HEK293 (cell line): Measurements from ENCODE around the gene DLG2.

Experiments used
- CTCF ChIA-PET: fragments of 350-600 bp; formaldehyde crosslinking; extraction: SDS; loops from one replicate; lab custom pipeline; 2021; ENCODE audit warnings: antibody characterized with exemption; lab: Yijun Ruan, JAX
- POLR2A ChIA-PET: fragments of 300-600 bp; formaldehyde crosslinking; extraction: SDS; loops from one replicate; lab custom pipeline; 2020; ENCODE audit warnings: antibody characterized with exemption, inconsistent platforms; lab: Yijun Ruan, JAX
- H3K27ac ChIP-seq: fragments of 200-500 bp; sonication (Bioruptor generic); 2 replicates; pipeline ENCODE4 v1.5.1; 2014; ENCODE audit warnings: low read depth, low read length, control low read depth, inconsistent platforms; ENCODE audit errors: extremely low read depth
- H3K36me3 ChIP-seq, 2 experiments: fragments of 200-500 bp in 1 of 2; sonication (Bioruptor generic) in 1 of 2; 1 replicate in 1 of 2; 2 replicates in 1 of 2; pipeline ENCODE4 v1.5.1; 2014 to 2017; ENCODE audit warnings: inconsistent platforms in 2 of 2, low read length in 2 of 2; ENCODE audit not compliant: control insufficient read depth in 2 of 2, insufficient read depth in 1 of 2
- H3K4me1 ChIP-seq: fragments of 200-500 bp; sonication (Bioruptor generic); 2 replicates; pipeline ENCODE4 v1.5.1; 2014; ENCODE audit warnings: mild to moderate bottlenecking, low read length, inconsistent platforms; ENCODE audit not compliant: control insufficient read depth, insufficient read depth
- H3K4me3 ChIP-seq: 2 replicates; pipeline ENCODE4 v1.5.1; 2011; ENCODE audit warnings: low read depth, mild to moderate bottlenecking, control low read depth, low read length, moderate library complexity
- H3K9me3 ChIP-seq: fragments of 200-500 bp; sonication (Bioruptor generic); 2 replicates; pipeline ENCODE4 v1.5.1; 2014; ENCODE audit warnings: low read depth, low read length, inconsistent platforms; ENCODE audit not compliant: control insufficient read depth, insufficient read depth
- FEZF1 ChIP-seq: fragments of 450-650 bp; formaldehyde crosslinking; IDR thresholded peaks from 2 replicates; pipeline ENCODE4 v1.5.1; 2016; ENCODE audit warnings: missing biosample characterization, missing genetic modification characterization
- SCRT1 ChIP-seq: fragments of 450-650 bp; formaldehyde crosslinking; IDR thresholded peaks from 2 replicates; pipeline ENCODE4 v1.5.1; 2016; ENCODE audit warnings: missing biosample characterization, missing genetic modification characterization, borderline replicate concordance
- SETDB1 ChIP-seq: IDR thresholded peaks from one replicate; pipeline ENCODE4 v1.6.1; 2017; ENCODE audit warnings: mild to moderate bottlenecking, low read length, moderate library complexity, mixed read lengths; ENCODE audit not compliant: insufficient read length
- ZBTB17 ChIP-seq: fragments of 450-650 bp; formaldehyde crosslinking; IDR thresholded peaks from 2 replicates; pipeline ENCODE4 v1.5.1; 2016; ENCODE audit warnings: missing biosample characterization, missing genetic modification characterization
- ZFP3 ChIP-seq: fragments of 450-650 bp; formaldehyde crosslinking; IDR thresholded peaks from 2 replicates; pipeline ENCODE4 v1.5.1; 2016; ENCODE audit warnings: low read depth, missing biosample characterization, missing genetic modification characterization
- ZNF10 ChIP-seq: fragments of 450-650 bp; formaldehyde crosslinking; IDR thresholded peaks from 2 replicates; pipeline ENCODE4 v1.5.1; 2017; ENCODE audit warnings: missing biosample characterization, missing genetic modification characterization
- ZNF148 ChIP-seq: fragments of 450-650 bp; formaldehyde crosslinking; IDR thresholded peaks from 2 replicates; pipeline ENCODE4 v1.5.0; 2017; ENCODE audit warnings: missing biosample characterization, missing genetic modification characterization, borderline replicate concordance
- ZNF221 ChIP-seq: fragments of 450-650 bp; formaldehyde crosslinking; IDR thresholded peaks from 2 replicates; pipeline ENCODE4 v1.5.1; 2017; ENCODE audit warnings: missing biosample characterization, missing genetic modification characterization, borderline replicate concordance
- ZNF292 ChIP-seq: fragments of 450-650 bp; formaldehyde crosslinking; IDR thresholded peaks from 2 replicates; pipeline ENCODE4 v1.5.1; 2016; ENCODE audit warnings: low read depth, missing biosample characterization, missing genetic modification characterization, borderline replicate concordance
- ZNF449 ChIP-seq: fragments of 450-650 bp; formaldehyde crosslinking; IDR thresholded peaks from 2 replicates; pipeline ENCODE4 v1.5.1; 2017; ENCODE audit warnings: missing biosample characterization, mild to moderate bottlenecking, missing genetic modification characterization, moderate library complexity
- ZNF558 ChIP-seq: fragments of 450-650 bp; formaldehyde crosslinking; IDR thresholded peaks from 2 replicates; pipeline ENCODE4 v1.5.1; 2016; ENCODE audit warnings: missing biosample characterization, missing genetic modification characterization
- ZNF580 ChIP-seq: fragments of 450-650 bp; formaldehyde crosslinking; IDR thresholded peaks from 2 replicates; pipeline ENCODE4 v1.5.1; 2016; ENCODE audit warnings: missing biosample characterization, missing genetic modification characterization
- ZNF629 ChIP-seq: fragments of 450-650 bp; formaldehyde crosslinking; IDR thresholded peaks from 2 replicates; pipeline ENCODE4 v1.5.1; 2017; ENCODE audit warnings: missing biosample characterization, missing genetic modification characterization
- ZNF645 ChIP-seq: fragments of 450-650 bp; formaldehyde crosslinking; IDR thresholded peaks from 2 replicates; pipeline ENCODE4; 2016; ENCODE audit warnings: missing biosample characterization, missing genetic modification characterization
- ZNF658 ChIP-seq: fragments of 450-650 bp; formaldehyde crosslinking; IDR thresholded peaks from 2 replicates; pipeline ENCODE4; 2016; ENCODE audit warnings: missing biosample characterization, missing genetic modification characterization
- TF ChIP-seq, protein P1 (sequence below): fragments of 450-650 bp; formaldehyde crosslinking; IDR thresholded peaks from 2 replicates; pipeline ENCODE4 v1.5.1; 2017; ENCODE audit warnings: missing biosample characterization, missing genetic modification characterization
- TF ChIP-seq, protein P2 (sequence below): fragments of 450-650 bp; formaldehyde crosslinking; IDR thresholded peaks from 2 replicates; pipeline ENCODE4 v1.5.1; 2016; ENCODE audit warnings: missing biosample characterization, missing genetic modification characterization
- TF ChIP-seq, protein P3 (sequence below): fragments of 450-650 bp; formaldehyde crosslinking; IDR thresholded peaks from 2 replicates; pipeline ENCODE4 v1.5.1; 2016; ENCODE audit warnings: missing biosample characterization, missing genetic modification characterization

DLG2 gene

DNA sequence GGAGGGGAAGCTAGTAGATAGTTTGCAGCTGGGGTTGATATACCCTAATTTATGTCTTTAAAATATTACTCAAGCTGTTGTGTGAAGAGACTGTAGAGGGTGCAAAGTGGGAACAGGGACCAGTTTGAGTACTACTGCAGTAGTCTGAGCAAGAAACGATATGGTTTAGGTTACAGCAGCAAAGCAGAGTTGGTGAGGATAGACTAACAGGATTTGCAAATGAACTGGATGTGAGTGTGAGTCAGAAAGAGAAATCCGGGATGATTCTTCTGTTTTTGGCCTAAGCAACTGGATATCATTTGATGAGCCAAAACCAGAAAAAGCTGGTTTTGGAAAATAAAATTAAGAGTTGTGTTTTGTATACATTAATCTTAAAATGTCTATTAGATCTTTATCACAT, 1591.5 kb downstream of the DLG2 start (continued):
- no peak for TF ChIP-seq ZBTB17 (tag by site-specific recombination)
- TF ChIP-seq ZNF292 (tag by site-specific recombination) = no peak

- no peaks in the 10 kb centered on the region for H3K4me1 ChIP-seq
These were observed 1592.7 kb downstream of the DLG2 start for GRCh38 chr11:84034484-84034883.

DNA sequence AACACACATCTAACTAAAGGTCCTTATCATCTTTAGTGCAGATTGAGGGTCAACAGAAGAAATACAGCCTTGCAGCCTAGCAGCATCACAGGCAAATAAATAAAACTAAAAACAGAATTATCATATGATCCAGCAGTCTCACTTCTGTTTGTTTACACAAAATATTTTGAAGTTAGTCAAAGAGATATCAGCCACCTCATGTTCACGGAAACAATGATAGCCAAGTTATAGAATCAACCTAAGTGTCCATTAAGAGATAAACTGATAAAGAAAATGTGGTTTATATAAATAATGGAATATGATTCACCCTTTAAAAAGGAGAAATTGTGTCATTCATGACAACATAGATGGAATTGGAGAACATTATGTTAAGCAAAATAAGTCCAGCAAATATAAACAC, 1602.9 kb downstream of the DLG2 start:
- ChIA-PET POLR2A (no interaction called here), CTCF (no interaction called here)

More at GRCh38 chr11:84034484-84034883, 1592.7 kb downstream of the DLG2 start:
- H3K36me3 ChIP-seq = no peaks in the 10 kb centered on the region
- H3K9me3 ChIP-seq = no peaks in the 10 kb centered on the region
- TF ChIP-seq ZNF449 (tag by site-specific recombination) (no peak), ZNF645 (tag by site-specific recombination) (no peak), ZNF10 (tag by site-specific recombination) (no peak), ZNF580 (tag by site-specific recombination) (no peak), ZNF658 (tag by site-specific recombination) (no peak), ZNF629 (no peak), ZNF221 (tag by site-specific recombination) (no peak), SETDB1 (no peak)
- TF ChIP-seq, protein P1, sequence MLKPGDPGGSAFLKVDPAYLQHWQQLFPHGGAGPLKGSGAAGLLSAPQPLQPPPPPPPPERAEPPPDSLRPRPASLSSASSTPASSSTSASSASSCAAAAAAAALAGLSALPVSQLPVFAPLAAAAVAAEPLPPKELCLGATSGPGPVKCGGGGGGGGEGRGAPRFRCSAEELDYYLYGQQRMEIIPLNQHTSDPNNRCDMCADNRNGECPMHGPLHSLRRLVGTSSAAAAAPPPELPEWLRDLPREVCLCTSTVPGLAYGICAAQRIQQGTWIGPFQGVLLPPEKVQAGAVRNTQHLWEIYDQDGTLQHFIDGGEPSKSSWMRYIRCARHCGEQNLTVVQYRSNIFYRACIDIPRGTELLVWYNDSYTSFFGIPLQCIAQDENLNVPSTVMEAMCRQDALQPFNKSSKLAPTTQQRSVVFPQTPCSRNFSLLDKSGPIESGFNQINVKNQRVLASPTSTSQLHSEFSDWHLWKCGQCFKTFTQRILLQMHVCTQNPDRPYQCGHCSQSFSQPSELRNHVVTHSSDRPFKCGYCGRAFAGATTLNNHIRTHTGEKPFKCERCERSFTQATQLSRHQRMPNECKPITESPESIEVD (tag by site-specific recombination) = no peak
- TF ChIP-seq, protein P2, sequence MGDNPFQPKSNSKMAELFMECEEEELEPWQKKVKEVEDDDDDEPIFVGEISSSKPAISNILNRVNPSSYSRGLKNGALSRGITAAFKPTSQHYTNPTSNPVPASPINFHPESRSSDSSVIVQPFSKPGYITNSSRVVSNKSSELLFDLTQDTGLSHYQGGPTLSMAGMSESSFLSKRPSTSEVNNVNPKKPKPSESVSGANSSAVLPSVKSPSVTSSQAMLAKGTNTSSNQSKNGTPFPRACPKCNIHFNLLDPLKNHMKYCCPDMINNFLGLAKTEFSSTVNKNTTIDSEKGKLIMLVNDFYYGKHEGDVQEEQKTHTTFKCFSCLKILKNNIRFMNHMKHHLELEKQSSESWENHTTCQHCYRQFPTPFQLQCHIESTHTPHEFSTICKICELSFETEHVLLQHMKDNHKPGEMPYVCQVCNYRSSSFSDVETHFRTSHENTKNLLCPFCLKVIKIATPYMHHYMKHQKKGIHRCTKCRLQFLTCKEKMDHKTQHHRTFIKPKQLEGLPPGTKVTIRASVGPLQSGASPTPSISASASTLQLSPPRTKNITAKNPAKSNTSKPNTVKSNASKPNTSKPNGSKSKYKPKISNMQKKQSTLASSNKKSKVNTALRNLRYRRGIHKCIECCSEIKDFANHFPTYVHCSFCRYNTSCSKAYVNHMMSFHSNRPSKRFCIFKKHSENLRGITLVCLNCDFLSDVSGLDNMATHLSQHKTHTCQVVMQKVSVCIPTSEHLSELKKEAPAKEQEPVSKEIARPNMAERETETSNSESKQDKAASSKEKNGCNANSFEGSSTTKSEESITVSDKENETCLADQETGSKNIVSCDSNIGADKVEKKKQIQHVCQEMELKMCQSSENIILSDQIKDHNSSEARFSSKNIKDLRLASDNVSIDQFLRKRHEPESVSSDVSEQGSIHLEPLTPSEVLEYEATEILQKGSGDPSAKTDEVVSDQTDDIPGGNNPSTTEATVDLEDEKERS (tag by site-specific recombination) = no peak
- no peak overlapping the region for H3K27ac ChIP-seq
- ChIA-PET POLR2A (no interaction called here), CTCF (no interaction called here)
- no peak overlapping the region for H3K4me3 ChIP-seq

More for the DNA sequence above, 1602.9 kb downstream of the DLG2 start:
- Histone ChIP-seq H3K27ac (no peak overlapping the region), H3K36me3 (no peaks in the 10 kb centered on the region), H3K9me3 (no peaks in the 10 kb centered on the region), H3K4me3 (no peak overlapping the region), H3K4me1 (no peaks in the 10 kb centered on the region)
- TF ChIP-seq ZNF148 (tag by site-specific recombination) (no peak), FEZF1 (tag by site-specific recombination) (no peak), SCRT1 (tag by site-specific recombination) (no peak), ZFP3 (no peak), ZNF558 (tag by site-specific recombination) (no peak)
- TF ChIP-seq, protein P3, sequence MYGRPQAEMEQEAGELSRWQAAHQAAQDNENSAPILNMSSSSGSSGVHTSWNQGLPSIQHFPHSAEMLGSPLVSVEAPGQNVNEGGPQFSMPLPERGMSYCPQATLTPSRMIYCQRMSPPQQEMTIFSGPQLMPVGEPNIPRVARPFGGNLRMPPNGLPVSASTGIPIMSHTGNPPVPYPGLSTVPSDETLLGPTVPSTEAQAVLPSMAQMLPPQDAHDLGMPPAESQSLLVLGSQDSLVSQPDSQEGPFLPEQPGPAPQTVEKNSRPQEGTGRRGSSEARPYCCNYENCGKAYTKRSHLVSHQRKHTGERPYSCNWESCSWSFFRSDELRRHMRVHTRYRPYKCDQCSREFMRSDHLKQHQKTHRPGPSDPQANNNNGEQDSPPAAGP (tag by site-specific recombination) = no peak
